RWPE2 (cell line): ENCODE data around the gene FCGBP.
A peak's percentile ranks its signal among the peaks of the same experiment; 100 is the strongest.

Experiments used
- ATAC-seq: fragments of 200-7000 bp; cut with Tn5 transposase; 3 replicates; pipeline ENCODE4 v1.9.1; 2021; ENCODE audit warnings: low read depth
- DNase-seq: peaks from one replicate; pipeline ENCODE4 v3.0.0-alpha.2; 2020; ENCODE audit warnings: low spot score
- H3K27ac ChIP-seq: fragments of 450-650 bp; 2 replicates; pipeline ENCODE4 v1.5.1; 2017; ENCODE audit warnings: mild to moderate bottlenecking; ENCODE audit not compliant: poor library complexity, severe bottlenecking
- H3K27me3 ChIP-seq: fragments of 250-450 bp; sonication (Bioruptor Pico); 2 replicates; pipeline ENCODE4 v1.5.1; 2021; ENCODE audit warnings: mild to moderate bottlenecking, moderate library complexity; ENCODE audit not compliant: insufficient read depth, poor library complexity, severe bottlenecking
- H3K36me3 ChIP-seq: fragments of 250-450 bp; sonication (Bioruptor Pico); 2 replicates; pipeline ENCODE4 v1.5.1; 2020; ENCODE audit warnings: low read depth, mild to moderate bottlenecking, moderate library complexity
- H3K4me1 ChIP-seq: fragments of 250-450 bp; sonication (Bioruptor Pico); 2 replicates; pipeline ENCODE4 v1.5.1; 2021; ENCODE audit warnings: mild to moderate bottlenecking, moderate library complexity; ENCODE audit not compliant: insufficient read depth, poor library complexity, severe bottlenecking
- H3K4me3 ChIP-seq: fragments of 250-450 bp; sonication (Bioruptor Pico); 2 replicates; pipeline ENCODE4 v1.5.1; 2021; ENCODE audit warnings: mild to moderate bottlenecking, moderate library complexity; ENCODE audit not compliant: severe bottlenecking
- H3K9me3 ChIP-seq: fragments of 250-450 bp; sonication (Bioruptor Pico); 2 replicates; pipeline ENCODE4 v1.5.1; 2021; ENCODE audit warnings: mild to moderate bottlenecking, moderate library complexity; ENCODE audit not compliant: severe bottlenecking
- TF ChIP-seq, protein P1 (sequence below): fragments of 450-650 bp; IDR thresholded peaks from one replicate; pipeline ENCODE4 v1.5.1; 2017; ENCODE audit warnings: mild to moderate bottlenecking, moderate library complexity; ENCODE audit not compliant: poor library complexity, severe bottlenecking

Gene FCGBP

DNA sequence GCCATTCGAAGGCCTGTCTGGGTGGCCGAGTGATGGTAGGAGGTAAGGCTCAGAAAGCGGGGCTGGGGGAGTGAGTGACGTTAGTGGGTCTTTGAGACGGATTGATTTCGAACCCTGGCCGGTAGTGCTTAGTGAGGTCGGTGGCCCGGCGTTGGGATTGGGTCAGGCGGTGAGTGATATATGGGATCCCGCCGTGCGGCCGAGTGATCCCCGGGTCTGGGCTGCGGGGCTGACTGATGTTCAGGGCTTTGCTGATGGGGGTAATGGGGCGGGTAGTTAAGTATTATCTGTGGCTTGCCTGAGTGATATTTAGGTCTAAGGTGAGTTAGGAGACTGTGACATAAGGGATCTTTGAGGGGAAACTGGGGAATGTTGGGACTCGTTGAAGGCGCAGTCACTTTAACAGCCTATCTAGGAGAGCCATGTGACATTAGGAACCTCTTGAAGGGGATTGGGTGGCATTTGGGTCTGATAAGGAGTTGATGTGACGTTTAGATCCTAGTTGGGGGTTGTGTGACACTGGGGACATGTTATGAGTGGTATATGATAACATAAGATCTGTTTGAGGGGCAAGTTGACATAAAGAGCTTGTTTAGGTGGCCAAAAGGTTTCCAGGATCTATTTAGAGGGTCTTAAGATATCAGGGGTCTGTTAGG, 37.1 kb upstream of the FCGBP start:
- TF ChIP-seq, protein P1, sequence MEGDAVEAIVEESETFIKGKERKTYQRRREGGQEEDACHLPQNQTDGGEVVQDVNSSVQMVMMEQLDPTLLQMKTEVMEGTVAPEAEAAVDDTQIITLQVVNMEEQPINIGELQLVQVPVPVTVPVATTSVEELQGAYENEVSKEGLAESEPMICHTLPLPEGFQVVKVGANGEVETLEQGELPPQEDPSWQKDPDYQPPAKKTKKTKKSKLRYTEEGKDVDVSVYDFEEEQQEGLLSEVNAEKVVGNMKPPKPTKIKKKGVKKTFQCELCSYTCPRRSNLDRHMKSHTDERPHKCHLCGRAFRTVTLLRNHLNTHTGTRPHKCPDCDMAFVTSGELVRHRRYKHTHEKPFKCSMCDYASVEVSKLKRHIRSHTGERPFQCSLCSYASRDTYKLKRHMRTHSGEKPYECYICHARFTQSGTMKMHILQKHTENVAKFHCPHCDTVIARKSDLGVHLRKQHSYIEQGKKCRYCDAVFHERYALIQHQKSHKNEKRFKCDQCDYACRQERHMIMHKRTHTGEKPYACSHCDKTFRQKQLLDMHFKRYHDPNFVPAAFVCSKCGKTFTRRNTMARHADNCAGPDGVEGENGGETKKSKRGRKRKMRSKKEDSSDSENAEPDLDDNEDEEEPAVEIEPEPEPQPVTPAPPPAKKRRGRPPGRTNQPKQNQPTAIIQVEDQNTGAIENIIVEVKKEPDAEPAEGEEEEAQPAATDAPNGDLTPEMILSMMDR, result no peak
- Histone ChIP-seq H3K4me3 (peak overlapping the region; percentile 63), H3K27ac (no peak overlapping the region), H3K27me3 (no peaks in the 10 kb centered on the region), H3K4me1 (peaks cover 13% of the 10 kb centered on the region), H3K36me3 (peaks cover 47% of the 10 kb centered on the region), H3K9me3 (no peaks in the 10 kb centered on the region)
- DNase-seq (no peak), ATAC-seq (no peak)

DNA sequence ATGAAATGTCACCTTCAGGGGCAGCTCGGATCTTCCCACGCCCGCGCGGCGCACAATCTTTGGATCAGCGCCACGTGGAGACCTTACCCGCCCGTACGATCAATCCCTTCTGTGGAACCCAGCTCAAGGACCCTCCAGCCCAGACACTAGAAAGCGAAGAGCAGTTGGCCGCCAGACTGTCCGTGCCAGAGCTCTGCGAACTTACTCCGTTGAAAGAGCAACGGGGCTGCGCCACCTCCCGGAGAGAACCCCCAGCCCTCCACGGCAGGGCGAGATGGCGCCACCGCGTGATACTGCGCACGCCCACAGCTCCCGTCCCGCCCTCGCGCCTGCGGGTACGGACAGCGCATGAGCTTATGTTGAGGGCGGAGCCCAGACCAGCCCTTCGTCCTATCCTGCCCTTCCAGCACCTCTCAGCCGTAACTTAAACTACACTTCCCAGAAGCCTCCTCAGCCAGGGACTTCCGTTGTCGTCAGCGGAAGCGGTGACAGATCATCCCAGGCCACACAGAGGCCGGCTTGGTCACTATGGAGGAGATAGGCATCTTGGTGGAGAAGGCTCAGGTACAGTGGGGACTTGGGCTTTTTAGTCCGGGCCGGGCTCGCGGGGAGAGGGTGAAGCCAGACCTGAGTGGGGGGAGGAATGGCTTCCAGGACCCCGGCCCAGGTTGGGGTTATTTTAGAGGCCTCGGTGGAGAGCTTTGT, 36.4 kb upstream of the FCGBP start, which contains the start of gene PSMC4:
Gene PSMC4 (plus strand): TSS at position 491 of the 705 bp plus-strand sequence. CDS start 38 bp downstream, at position 529.
- H3K36me3 ChIP-seq, result peaks cover 45% of the 10 kb centered on the region
- TF ChIP-seq, protein P1, result peak; percentile 73
- H3K9me3 ChIP-seq, result no peaks in the 10 kb centered on the region
- H3K4me3 ChIP-seq, result peak within 1 kb of the TSS; percentile 63
- peak within 1 kb of the TSS; percentile 62 for H3K27ac ChIP-seq
- ATAC-seq (peak; percentile 98), DNase-seq (peak; percentile 96)
- peaks cover 13% of the 10 kb centered on the region for H3K4me1 ChIP-seq
- H3K27me3 ChIP-seq, result no peaks in the 10 kb centered on the region

DNA sequence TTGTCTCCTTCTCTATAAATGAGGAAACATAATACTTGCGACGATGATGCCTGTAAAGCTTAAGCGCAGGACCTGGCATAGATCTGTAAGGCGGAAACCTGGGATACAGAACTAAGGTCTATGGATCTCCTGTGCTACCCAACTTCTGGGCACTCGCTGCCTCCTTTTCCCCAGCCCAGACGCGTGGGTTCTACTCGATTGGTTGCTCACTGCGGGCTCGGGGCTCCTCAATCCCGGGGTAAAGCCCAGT, 35.9 kb upstream of the FCGBP start:
- H3K9me3 ChIP-seq, result no peaks in the 10 kb centered on the region
- DNase-seq, result no peak
- peak overlapping the region; percentile 62 for H3K27ac ChIP-seq
- TF ChIP-seq, protein P1, result no peak
- ATAC-seq, result peak; percentile 19
- H3K27me3 ChIP-seq, result no peaks in the 10 kb centered on the region
- peaks cover 13% of the 10 kb centered on the region for H3K4me1 ChIP-seq
- peaks cover 40% of the 10 kb centered on the region for H3K36me3 ChIP-seq
- H3K4me3 ChIP-seq, result peak overlapping the region; percentile 63

DNA sequence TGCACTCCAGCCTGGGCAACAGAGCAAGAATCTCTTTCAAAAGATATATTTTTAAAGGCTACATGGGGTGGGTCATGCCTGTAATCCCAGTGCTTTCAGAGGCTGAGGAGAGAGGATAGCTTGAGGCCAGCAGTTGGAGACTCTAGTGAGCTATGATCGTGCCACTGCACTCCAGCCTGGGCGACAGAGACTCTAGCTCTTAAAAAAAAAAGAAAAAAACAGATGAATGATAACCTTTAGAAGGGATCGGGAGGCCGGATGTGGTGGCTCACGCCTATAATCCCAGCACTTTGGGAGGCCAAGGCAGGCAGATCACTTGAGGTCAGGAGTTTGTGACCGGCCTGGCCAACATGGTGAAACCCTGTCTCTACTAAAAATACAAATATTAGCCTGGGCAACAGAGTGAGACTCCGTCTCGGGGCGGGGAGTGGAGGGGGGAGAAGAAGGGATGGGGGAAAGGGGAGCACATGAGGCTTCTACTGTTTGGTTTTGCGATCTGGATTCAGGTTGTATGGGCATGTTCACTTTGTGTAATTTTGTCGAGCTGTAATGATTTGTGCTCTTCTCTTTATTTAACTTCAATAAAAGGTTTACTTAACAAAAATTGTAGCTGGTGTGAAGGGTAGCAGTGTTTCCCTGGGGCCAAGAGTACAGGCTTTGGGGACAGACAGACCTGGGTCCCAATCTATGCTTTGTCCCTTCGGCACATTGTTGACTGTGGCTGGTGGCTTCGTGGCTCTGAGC, 35.4 kb upstream of the FCGBP start:
- H3K4me1 ChIP-seq, result peaks cover 13% of the 10 kb centered on the region
- TF ChIP-seq, protein P1, result no peak
- peak overlapping the region; percentile 62 for H3K27ac ChIP-seq
- H3K36me3 ChIP-seq, result peaks cover 35% of the 10 kb centered on the region
- DNase-seq (no peak), ATAC-seq (no peak)
- H3K27me3 ChIP-seq, result no peaks in the 10 kb centered on the region
- H3K9me3 ChIP-seq, result no peaks in the 10 kb centered on the region
- peak overlapping the region; percentile 63 for H3K4me3 ChIP-seq
